ENCODE measurements around the gene ATP8B4. TPM values are rescaled to one million over a fixed set of nuclear protein-coding genes. Genes with fewer than 3 reads are reported as not detected.

ATP8B4 gene
- polyA plus RNA-seq, 12 donors: 2.4 to 4.8 (median 3.4) TPM; not detected in 2

- no peak for DNase-seq
Measured at GRCh38 chr15:49813625-49814024, 305.4 kb downstream of the ATP8B4 start.

- DNase-seq: peak; percentile 75
Measured at GRCh38 chr15:49810720-49811119, 308.3 kb downstream of the ATP8B4 start.

- DNase-seq: no peak
Measured at GRCh38 chr15:49809894-49810609, 309.0 kb downstream of the ATP8B4 start.

- no peak for DNase-seq
Measured at GRCh38 chr15:49808341-49808740, 310.7 kb downstream of the ATP8B4 start.

Other genes starting within 250 kb of the ATP8B4 start
- 10 to 100 TPM in 1 of 12 donors, 1 to 10 TPM in 1, under 1 TPM in 8, not detected in 2; 0.12 to 17.9 (median 0.20) TPM for gene SLC27A2, start 63.0 kb upstream of the ATP8B4 start, polyA plus RNA-seq (ENCODE audit: insufficient read length in 12 of 12)
- gene HDC, start 146.5 kb upstream of the ATP8B4 start, polyA plus RNA-seq (ENCODE audit: insufficient read length in 12 of 12): 1 to 10 TPM in 4 of 12 donors, under 1 TPM in 5, not detected in 3; 0.36 to 4.2 (median 0.89) TPM
- gene GABPB1, start 236.0 kb upstream of the ATP8B4 start, polyA plus RNA-seq (ENCODE audit: insufficient read length in 12 of 12): 100 to 1,000 TPM in 1 of 12 donors, 10 to 100 TPM in 11; 11.5 to 158 (median 19.1) TPM